OCI-M2 (cell line): Measurements from ENCODE around the gene NELFA.
"Not testable (repeated sequence)": the region's sequence is repeated elsewhere in the genome, so short reads cannot be mapped to it uniquely, and the experiment has no call there.

ENCODE experiments used
- DNase-seq: peaks from one replicate; lab custom pipeline; 2025; ENCODE audit not compliant: unreplicated experiment; lab: John Stamatoyannopoulos, UW

NELFA gene

DNA sequence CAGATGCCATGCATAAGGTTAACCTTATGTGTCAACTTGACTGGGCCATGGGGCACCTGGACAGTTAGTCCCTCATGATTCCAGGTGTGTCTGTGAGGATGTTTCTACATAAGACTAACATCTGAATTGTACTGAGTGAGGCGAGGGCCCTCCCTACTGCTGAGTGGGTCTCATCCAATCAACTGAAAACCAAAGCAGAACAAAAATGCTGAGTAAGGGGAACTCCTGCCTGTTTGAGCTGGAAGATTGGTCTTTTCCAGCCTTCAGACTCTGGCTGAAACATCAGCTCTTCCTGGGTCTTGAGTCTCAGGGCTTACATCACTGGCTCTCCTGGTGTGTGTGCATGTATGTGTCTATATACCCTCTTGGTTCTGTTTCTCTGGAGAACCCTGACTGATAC lies 13.8 kb downstream of the NELFA start:
- no peak for DNase-seq

DNA sequence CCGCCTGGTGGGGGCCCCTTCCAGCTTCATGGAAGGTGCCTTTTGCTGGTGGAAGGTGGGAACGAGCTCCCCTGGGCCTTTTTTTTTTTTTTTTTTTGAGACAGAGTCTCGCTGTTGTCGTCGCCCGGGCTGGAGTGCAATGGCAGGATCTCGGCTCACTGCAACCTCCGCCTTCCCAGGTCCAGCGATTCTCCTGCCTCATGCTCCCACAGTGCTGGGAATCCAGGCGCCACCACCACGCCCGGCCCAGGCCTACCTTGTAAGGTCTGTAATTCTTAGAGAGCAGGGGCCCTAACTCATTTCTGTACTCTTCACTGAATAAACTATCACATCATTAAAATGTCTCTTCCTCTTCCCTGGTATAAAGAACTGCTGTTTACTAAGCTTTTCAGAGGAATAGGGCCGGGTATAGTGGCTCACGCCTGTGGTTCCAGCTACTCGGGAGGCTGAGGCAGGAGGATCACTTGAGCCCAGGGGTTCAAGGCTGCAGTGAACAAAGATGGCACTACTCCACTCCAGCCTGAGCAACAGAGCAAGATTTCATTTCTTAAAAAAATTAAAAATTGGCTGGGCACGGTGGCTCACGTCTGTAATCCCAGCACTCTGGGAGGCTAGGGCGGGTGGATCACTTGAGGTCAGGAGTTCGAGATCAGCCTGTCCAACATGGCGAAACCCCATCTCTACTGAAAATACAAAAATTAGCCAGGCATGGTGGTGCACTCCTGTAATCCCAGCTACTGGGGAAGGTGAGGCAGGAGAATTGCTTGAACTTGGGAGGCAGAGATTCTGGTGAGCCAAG lies 14.9 kb downstream of the NELFA start:
- not testable (repeated sequence) for DNase-seq

DNA sequence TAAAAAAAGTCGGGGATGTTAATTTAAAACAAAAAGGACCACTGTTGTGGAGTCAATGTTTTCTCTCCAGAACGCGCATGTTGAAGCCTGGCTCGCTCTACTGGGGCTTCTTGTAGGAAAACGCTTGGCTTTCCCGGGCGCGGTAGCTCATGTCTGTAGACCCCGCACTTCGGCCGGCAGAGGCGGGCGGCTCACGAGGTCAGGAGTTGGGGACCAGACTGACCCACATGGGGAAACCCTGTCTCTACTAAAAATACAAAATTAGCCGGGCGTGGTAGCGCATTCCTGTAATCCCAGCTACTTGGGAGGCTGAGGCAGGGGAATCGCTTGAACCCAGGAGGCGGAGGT lies 15.6 kb downstream of the NELFA start:
- no peak for DNase-seq

DNA sequence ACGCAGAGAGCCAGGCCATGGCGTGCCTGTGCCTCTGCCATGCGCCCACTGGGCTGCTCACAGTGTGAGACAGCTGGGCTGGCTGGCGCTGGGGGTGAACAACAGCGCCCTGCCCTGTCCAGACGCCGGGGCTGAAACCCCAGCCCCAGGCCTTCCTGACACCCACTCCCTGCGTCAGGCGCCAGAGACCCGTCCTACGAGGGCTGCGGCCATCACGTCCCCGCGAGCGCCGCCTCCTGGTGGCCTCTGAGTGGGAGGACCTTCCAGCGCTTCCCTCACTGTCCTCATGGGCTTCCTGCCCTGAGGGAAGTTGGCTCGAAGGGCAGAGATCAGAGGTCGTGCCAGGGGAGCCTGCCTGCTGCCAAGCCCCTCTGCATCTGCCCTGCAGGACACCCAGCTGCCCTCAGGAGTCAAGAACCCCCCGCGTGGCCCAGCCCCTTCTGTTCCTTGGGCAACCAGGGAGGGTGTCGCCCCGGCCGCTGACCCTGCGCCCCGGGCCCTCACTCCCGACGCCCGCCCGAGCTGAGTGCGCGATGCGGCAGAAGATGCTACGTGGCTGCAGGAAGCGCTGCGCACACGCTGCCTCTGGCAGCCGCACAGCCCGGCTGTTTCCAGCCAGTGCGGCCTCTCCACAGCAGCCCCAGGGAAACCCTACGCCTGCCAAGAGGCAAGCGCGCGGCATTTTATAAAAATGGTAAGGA lies 16.2 kb downstream of the NELFA start:
- no peak for DNase-seq

DNA sequence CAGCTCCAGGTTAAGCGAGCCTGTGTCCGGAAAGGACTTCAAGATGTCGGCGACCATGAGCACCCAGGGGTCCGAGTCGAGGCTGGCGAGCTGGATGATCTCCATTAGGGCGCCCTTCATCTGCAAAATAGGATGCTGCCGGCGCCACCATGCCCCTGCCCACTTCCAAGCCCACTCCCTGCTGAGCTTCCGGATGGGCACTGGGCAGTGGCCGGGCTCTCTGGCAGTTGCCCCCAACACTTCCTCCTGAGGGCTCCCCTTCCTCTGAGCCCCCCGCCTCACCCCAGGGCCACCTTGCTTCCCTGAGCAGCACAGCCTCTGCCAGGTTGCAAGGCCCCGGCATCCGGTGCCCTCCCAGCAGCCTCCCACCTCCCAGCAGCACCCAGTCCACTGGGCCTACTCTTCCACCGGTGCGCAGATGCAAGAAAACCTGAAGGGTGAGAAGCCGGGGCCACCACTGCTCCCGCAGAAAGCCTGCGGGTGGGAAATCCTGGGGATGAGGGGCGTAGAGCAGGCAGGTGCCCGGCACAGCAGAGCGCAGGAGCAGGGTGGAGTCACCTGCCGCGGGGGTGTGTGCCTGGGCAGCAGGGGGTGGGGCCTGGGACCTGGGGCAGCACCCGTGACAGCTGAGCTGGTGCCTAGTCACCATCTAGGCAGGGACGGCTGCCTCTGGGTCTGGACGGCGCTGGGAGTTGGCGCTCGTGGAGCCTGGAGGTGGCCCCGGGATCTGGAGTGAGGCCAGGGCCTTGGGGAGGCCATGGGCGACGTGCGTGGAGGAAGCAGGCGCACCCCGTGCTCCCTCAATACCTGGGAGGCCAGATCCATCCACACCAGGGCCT lies 17.0 kb downstream of the NELFA start:
- no peak for DNase-seq

DNA sequence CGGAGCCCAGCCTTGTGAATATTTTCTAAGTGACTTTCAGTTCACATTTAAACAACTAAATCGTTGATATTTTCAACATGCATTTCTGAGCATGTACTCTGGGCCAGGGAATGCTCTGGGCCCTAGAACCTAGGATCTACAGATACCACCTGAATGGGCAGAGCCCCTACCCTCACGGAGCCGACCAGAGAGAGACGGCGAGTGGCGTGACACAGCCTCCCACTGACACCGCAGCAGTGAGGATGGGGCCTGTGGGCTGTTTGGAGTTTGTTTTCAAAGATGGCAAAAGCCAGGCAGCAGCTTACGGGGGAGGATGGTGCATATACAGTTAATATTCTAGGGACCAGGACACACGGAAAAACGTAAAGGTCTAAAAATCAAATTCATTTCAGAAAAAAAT lies 17.7 kb downstream of the NELFA start:
- no peak for DNase-seq

DNA sequence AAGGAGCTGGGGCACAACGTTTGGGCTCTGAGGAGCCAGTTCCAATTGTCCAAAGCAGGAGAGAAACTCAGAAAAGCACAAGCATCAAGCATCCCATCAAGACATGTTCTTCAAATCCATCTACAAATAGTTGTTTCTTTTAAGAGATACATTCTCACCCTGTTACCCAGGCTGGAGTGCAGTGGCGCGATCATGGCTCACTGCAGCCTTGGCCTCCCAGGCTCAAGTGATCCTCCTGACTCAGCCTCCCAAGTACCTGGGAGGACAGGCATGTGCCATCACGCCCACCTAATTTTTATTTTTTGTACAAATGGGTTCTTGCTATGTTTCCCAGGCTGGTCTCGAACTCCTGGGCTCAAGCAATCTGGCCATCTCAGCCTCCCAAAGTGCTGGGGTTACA lies 18.1 kb downstream of the NELFA start:
- no peak for DNase-seq

DNA sequence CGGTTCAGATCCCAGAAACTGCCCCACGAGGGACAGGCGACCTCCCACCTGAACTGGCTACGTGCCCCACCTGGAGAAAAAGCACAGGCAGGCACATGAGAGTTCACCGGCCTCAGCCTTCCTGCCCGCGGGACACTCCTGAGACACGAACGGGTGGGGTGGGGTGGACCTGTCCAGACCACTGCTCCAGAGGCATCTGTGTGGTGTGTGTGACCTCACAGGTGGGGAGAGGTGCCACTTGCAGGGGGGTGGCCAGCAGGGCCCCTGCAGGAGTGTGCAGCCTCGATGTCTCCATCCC lies 18.5 kb downstream of the NELFA start:
- no peak for DNase-seq

DNA sequence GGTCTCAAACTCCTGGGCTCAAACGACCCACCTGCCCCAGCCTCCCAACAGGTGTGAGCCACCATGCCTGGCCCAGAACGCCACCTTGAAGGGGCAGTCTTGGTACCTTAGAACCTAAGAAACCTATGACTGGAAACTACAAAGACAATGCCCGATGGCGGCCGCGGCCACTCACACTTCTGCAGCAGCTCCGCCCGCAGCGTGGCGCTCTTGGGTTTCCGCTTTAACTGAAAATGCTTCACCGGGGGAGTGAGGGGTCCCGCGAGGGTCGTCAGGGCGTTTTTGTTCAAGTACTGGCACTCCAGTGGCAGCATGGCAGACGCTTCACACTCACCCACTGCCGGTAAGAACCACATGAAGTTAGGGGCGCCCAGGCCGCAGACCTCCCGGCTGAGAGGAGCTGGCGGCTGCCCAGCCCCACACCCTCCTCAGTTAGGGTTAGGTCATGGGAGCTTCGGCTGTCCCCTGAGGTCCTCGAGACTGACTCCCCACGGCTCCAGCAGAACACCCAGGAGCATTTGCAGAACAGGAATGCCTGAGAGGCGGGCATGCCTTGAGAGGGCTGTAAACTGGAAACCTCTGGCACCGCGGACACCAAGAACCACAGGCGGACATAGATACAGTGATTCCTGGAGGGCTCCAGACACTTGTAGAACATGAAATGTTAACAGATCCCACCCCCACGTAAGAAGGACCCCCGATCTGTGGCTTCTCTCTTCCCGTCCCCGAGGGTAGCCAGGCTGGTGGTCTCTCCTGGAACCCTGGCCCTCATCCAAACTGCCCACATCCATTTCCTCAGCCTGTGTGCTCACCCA lies 19.0 kb downstream of the NELFA start:
- no peak for DNase-seq

DNA sequence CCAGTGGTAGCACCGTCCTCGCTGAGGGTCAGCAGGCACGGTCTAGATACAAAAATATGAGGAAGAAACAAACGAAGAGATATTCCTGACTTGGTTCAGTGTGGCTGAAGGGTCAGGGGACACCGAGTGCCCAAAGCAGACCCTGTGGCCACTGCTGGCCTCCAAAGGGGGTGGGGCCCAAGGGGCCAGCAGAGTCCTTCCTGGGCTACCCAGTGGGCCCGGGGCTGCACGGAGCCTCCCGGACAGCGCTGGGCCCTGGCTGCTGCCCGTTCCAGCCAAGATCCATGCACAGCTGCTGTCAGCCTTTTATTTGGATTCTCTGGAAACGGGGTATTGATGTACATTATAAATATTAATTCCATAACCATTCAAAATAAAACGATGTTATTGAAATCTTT lies 20.4 kb downstream of the NELFA start:
- no peak for DNase-seq

DNA sequence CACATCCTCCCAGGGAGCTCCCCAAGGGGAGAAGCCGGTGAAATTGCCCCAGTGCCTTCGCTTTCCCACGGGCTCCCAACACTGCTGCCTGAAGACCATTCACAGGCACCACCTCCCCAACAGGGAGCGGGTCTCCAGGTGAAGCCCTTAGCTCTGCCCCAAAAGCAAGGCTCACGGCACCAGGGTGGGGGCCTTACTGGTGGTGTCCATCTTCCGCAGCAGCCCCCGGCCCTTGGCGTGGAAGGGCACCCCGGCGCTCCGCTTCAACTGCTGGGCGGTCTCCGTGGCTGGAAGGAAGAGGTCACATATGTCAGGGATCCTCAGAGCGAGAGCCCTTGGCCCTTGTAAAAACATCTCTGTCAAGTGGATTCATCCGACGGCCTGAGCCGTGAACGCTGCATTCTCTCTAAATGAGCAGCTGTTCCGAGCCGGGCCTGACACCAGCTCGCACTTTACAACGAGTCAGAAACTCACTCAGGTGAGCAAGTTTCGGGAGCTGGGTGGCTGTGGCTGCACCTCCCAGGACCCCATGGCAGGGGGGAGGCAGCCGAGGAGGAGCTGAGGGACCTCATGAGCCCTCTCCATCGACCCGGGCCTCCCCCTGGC lies 20.9 kb downstream of the NELFA start:
- no peak for DNase-seq

DNA sequence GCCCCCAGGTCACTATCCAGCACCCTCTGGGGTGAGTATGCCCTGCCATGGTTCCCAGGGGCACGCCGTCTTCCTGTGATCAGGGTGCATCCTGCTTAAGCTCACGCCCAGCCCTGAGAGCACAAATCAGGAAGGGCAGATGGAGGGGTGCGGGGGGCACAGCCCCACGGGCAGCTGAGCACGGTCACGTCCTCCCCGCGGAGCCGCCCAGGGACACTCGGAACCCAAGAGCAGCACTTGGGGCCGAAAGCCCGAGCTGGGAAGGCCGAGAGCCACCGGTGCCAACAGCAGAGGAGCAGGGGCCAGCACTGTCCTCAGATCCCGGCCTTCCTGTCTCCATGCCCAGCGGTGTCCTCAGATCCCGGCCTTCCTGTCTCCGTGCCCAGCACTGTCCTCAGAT lies 21.5 kb downstream of the NELFA start:
- DNase-seq = no peak

DNA sequence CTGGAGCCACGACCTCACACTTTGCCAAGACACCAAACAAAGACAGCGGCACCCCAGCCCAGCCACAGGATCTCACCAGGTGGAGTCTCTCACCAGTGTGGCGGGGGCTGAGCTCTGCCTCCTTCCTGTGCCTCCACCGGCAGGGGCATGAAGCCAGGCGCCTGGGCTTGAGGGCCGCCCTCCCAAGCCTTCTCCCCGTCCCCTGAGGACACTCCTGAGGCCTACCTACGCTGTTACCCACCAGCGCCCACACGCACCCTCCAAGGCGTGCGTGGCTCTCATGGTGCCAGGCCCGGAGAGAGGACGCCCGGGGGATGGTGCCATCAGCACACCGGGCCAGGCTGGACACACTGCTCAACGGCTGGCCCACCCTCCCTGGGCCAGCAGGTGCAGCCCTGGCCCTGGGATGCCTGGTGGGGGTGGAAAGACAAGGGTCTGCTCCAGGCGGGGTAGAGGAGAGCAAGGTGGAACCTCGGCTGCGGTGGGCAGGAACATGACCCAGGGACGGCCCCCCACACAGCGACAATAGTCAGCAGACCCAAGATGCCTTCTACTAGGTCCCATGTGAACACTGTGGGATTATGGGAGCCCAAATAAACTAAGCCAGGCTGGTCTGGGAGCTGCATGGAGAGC lies 22.1 kb downstream of the NELFA start:
- DNase-seq = no peak

DNA sequence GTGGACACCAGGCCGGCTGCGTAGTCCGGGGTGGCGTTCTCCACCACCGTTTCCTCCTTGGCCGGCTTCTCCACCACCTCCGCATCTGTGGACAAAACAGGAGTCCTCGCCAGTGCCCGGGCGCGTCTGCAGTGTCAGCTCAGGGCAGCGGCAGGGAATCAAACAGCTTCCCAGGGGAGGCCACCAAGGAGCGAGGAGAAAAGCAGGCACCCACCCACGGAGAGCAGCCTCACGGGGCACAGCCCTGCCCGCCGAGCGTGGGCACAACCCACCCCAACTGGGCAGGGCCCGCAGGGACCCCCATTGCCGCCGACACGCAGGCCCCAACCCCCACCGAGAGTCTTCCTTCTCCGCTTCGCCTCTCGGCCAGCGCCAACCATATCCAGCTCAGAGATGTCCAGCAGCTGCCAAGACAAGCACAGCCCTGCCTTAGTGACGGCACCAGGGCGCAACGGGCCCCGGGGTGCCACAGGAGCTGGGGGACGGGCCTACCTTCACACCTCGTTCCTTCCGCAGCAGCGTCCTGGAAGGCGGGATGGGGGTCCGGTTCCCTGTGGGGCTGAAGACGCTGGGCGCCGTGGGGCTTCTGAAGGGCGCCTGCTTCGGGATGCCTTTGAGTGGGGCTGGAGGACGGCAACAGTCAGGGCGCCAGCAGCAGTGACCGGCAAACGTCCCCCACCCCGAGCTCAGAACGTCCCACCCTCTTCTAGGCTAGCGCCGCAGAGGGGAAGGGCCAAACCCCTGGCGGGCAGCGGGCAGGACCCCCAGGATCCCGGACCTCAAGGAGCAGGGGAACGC lies 22.8 kb downstream of the NELFA start:
- no peak for DNase-seq

DNA sequence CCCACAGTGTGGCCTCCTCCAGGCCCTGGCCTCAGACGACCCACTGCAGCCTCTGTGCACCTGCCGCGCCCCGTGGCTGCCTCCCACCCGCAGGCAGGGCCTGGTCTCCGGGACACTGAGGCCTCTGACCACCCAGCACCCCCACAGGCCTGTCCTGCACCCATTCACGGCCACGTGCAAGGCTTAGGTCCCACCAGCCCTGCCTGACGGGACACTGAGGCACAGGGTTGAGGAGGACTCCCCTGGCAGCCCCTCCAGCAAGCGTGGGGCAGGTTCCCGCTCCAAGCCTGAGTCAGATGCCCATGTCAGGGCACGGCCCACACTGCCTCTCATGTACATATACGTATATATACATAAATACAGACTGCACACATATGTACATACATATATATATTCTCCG lies 23.5 kb downstream of the NELFA start:
- no peak for DNase-seq

DNA sequence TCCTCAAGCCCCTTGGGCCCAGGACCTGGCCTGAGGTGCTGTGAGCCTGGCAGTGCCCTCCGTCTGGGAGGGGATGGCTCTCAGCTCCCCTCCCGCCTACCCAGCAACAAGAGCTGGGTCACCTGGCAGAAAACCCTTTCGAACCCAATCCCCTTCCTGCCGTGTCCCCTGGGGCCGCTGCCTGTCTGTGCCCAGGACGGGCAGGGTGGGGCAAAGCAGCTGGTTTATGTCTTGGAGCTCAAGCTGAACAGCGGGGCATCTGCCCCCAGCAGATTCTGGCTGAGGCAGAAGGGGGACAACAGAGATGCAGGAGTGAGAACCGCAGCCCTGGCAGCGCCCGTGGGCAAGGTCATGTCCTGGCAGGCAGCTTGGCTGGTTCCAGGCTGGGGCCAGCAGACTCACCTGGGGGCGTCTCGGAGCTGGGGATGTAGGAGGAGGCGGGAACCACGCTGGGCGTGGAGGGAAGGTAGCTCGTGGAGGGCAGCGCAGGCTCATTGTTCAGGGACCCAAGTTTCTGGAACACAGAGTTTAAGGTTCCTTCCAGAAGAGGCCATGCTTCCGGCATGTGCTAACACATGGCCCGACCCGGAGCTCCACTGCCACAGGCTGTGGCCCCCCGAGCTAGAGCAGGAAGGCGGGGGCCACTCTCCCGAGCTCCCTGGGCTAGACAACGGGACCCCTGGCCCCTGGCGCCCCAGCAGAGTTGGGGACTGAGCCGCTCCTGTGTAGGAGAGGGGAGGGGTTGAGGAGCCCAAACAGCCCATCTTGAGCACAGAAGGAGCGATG lies 24.2 kb downstream of the NELFA start:
- no peak for DNase-seq

DNA sequence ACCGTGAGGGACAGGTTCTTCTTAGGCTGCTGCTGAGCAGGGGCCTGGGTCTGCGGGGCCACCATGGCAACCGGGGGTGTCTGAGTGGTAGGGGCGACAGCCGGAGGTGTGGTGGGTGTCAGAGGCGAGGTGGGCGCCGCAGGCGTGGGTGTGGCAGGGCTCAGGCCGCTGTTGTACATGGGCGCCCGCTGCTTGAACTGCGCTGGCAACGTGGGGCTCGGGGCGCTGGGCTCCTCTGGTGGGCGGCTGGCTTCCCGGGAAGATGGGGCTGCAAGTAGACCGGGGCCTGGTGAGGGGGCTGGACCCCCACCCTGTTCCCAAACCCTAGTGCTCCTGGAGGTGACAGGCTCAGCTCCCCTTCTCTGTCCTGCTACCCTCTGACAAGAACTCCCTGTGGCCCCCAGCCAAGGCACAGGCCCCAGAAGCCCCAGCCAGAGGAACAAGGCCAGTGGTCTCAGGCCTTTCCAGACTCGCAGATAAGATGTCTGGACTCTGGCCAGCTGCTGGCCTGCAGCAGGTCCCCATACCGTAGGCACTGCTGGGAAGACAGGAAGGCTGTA lies 24.8 kb downstream of the NELFA start:
- DNase-seq = no peak

DNA sequence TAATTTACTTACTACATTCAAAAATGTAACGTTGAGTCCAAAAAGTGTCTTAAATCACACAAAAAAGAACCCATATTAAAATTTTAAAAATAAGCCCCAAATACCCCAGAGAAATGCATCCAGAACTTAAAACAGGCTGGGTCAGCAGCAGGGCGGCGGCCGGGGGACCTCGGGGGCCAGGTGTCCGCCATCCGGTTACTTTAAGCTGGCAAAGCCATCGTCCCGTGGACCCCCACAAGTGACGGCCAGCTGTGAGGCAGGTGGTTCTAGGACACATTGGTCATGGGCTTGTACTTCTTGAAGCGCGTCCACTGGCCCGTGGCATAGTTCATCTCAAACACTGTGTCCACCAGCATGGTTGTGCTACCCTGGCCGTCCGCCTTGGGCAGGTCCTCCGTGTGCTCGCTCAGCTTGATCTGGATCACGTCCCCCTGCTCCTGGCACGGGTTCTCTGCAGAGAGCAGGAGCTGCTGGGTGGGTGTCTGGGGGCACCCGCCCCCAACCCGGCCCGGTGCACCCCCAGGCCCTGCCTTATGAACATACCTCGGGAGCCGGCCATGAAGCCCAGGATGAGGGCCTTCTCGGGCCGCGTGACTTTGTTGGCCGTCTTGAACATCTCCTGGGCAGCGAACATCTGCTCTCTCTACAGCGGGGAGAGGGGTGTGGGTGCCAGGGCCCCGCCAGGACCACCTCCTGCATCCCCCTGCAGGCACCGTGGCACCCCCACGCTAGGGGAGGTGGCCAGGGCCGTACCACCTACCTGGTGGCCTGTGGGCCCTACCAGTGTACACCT lies 25.5 kb downstream of the NELFA start:
- no peak for DNase-seq
